Measurements from ENCODE around the gene RUNX1. TPM values are rescaled to one million over a fixed set of nuclear protein-coding genes. Genes with fewer than 3 reads are reported as not detected.
A peak's percentile ranks its signal among the peaks of the same experiment; 100 is the strongest.

Gene RUNX1
- polyA plus RNA-seq, 1 of the 3 experiments (the other 2 are of a cell fraction) = 17.1 TPM

GRCh38 chr21:34965200-34966174 is 83.6 kb downstream of the RUNX1 start:
- no peaks in the 10 kb centered on the region for H3F3A ChIP-seq (replicated peaks; ENCODE audit: insufficient read depth)
- ChIA-PET CTCF (no interaction called here), POLR2A (no interaction called here)
- no peak for DNase-seq
- H3K9me2 ChIP-seq = no peaks in the 10 kb centered on the region
- 0 out of 4 replicates have a peak, but pooled peaks cover 0 to 5% of the 10 kb centered on the region in 2 experiments for H3K4me1 ChIP-seq (ENCODE audit: control insufficient read depth in 1 of 2, insufficient read depth in 2 of 2, low read depth in 1 of 2, low read length in 1 of 2)
- H3K9me3 ChIP-seq = no peaks in the 10 kb centered on the region
- H3K27me3 ChIP-seq (ENCODE audit: insufficient read depth) = no peaks in the 10 kb centered on the region
- H3K9ac ChIP-seq = no peak overlapping the region; the same call in 1 of the 2 replicates
- H4K20me1 ChIP-seq (ENCODE audit: insufficient read depth) = no peaks in the 10 kb centered on the region
- H3K36me3 ChIP-seq (replicated peaks in 1 of 2; ENCODE audit: control insufficient read depth in 1 of 2, insufficient read depth in 2 of 2, low read length in 1 of 2) = no peaks in the 10 kb centered on the region
- 59% methylated on average over 9 of the region's 10 CpGs for WGBS (ENCODE audit: low lambda C conversion rate)
- no peak for TF ChIP-seq NFIC (IDR thresholded peaks at IDR 0.05; ENCODE audit: borderline replicate concordance)
- TF ChIP-seq ELF1 (IDR thresholded peaks at IDR 0.05) = no peak
- TF ChIP-seq TEAD4 (IDR thresholded peaks at IDR 0.05; ENCODE audit: borderline replicate concordance, insufficient read depth) = no peak
- TF ChIP-seq POLR2AphosphoS5 (IDR thresholded peaks at IDR 0.05; ENCODE audit: low read depth, low read length) = no peak
- H2AFZ ChIP-seq (ENCODE audit: low read depth) = 0 out of 2 replicates have a peak overlapping the region, but pooled peaks have one; percentile 31
- H3K4me2 ChIP-seq = peak overlapping the region; percentile 35
- H3K27ac ChIP-seq (ENCODE audit: low read depth in 2 of 2, low read length in 1 of 2) = peak overlapping the region in 1 of 2 experiments; percentile 2; a peak in 1 of 4 replicates
- no peaks in the 10 kb centered on the region for H3K79me2 ChIP-seq (ENCODE audit: insufficient read depth)
- H3K4me3 ChIP-seq (ENCODE audit: low read depth in 2 of 2, low read length in 1 of 2) = no peak overlapping the region

- H3K9me3 ChIP-seq = no peaks in the 10 kb centered on the region
- TF ChIP-seq CHD2 (IDR thresholded peaks at IDR 0.05; ENCODE audit: low read length, partially characterized antibody) (no peak), ELF1 (IDR thresholded peaks at IDR 0.05) (no peak)
- H3K27ac ChIP-seq (ENCODE audit: low read depth in 2 of 2, low read length in 1 of 2) = no peak overlapping the region
- ChIA-PET POLR2A (no interaction called here), CTCF (no interaction called here)
- H3K9me2 ChIP-seq = no peaks in the 10 kb centered on the region
- H3K4me1 ChIP-seq (ENCODE audit: control insufficient read depth in 1 of 2, insufficient read depth in 2 of 2, low read depth in 1 of 2, low read length in 1 of 2) = 0 out of 4 replicates have a peak, but pooled peaks cover 0 to 5% of the 10 kb centered on the region in 2 experiments
- no peaks in the 10 kb centered on the region for H3K79me2 ChIP-seq (ENCODE audit: insufficient read depth)
- no peaks in the 10 kb centered on the region for H3F3A ChIP-seq (replicated peaks; ENCODE audit: insufficient read depth)
- H4K20me1 ChIP-seq (ENCODE audit: insufficient read depth) = no peaks in the 10 kb centered on the region
- no peak overlapping the region for H2AFZ ChIP-seq (ENCODE audit: low read depth)
- 92% methylated on average over 15 of the region's 16 CpGs for WGBS (ENCODE audit: low lambda C conversion rate)
- no peak overlapping the region for H3K9ac ChIP-seq
- no peaks in the 10 kb centered on the region for H3K36me3 ChIP-seq (replicated peaks in 1 of 2; ENCODE audit: control insufficient read depth in 1 of 2, insufficient read depth in 2 of 2, low read length in 1 of 2)
- H3K27me3 ChIP-seq (ENCODE audit: insufficient read depth) = no peaks in the 10 kb centered on the region
- no peak for DNase-seq
- H3K4me2 ChIP-seq = no peak overlapping the region
- H3K4me3 ChIP-seq (ENCODE audit: low read depth in 2 of 2, low read length in 1 of 2) = no peak overlapping the region
Observed at GRCh38 chr21:34962586-34963222, 86.4 kb downstream of the RUNX1 start.

- Histone ChIP-seq H3K27ac (ENCODE audit: low read depth in 2 of 2, low read length in 1 of 2) (no peak overlapping the region), H3K4me3 (ENCODE audit: low read depth in 2 of 2, low read length in 1 of 2) (no peak overlapping the region), H3K36me3 (replicated peaks in 1 of 2; ENCODE audit: control insufficient read depth in 1 of 2, insufficient read depth in 2 of 2, low read length in 1 of 2) (no peaks in the 10 kb centered on the region), H3K4me2 (no peak overlapping the region), H3K9me3 (no peaks in the 10 kb centered on the region), H3K79me2 (ENCODE audit: insufficient read depth) (no peaks in the 10 kb centered on the region), H2AFZ (ENCODE audit: low read depth) (no peak overlapping the region), H3K9ac (no peak overlapping the region), H3K4me1 (ENCODE audit: control insufficient read depth in 1 of 2, insufficient read depth in 2 of 2, low read depth in 1 of 2, low read length in 1 of 2) (0 out of 4 replicates have a peak, but pooled peaks cover 0 to 5% of the 10 kb centered on the region in 2 experiments), H3F3A (replicated peaks; ENCODE audit: insufficient read depth) (no peaks in the 10 kb centered on the region), H3K27me3 (ENCODE audit: insufficient read depth) (no peaks in the 10 kb centered on the region), H4K20me1 (ENCODE audit: insufficient read depth) (no peaks in the 10 kb centered on the region), H3K9me2 (no peaks in the 10 kb centered on the region)
- DNase-seq = no peak
- ChIA-PET POLR2A (no interaction called here), CTCF (no interaction called here)
- no peak for TF ChIP-seq JUND (IDR thresholded peaks at IDR 0.05)
- no peak for TF ChIP-seq PBX3 (IDR thresholded peaks at IDR 0.05)
- no peak for TF ChIP-seq EZH2phosphoT487 (IDR thresholded peaks at IDR 0.05; ENCODE audit: borderline replicate concordance, low read depth)
- no peak for TF ChIP-seq FOXM1 (IDR thresholded peaks at IDR 0.05; ENCODE audit: low read depth)
- no peak for TF ChIP-seq ELF1 (IDR thresholded peaks at IDR 0.05)
- no peak for TF ChIP-seq RCOR1 (IDR thresholded peaks at IDR 0.05; ENCODE audit: low read length)
- TF ChIP-seq MAX (IDR thresholded peaks at IDR 0.05; ENCODE audit: low read depth) = no peak
- no peak for TF ChIP-seq GATA2 (CRISPR knock-in tag; IDR thresholded peaks at IDR 0.05)
- no peak for TF ChIP-seq MEF2A (IDR thresholded peaks at IDR 0.05; ENCODE audit: borderline replicate concordance, low read depth)
- TF ChIP-seq NRF1 (IDR thresholded peaks at IDR 0.05; ENCODE audit: low read depth, low read length) = no peak
- 59% methylated on average over 2 of the region's 2 CpGs for WGBS (ENCODE audit: low lambda C conversion rate)
Observed at GRCh38 chr21:34962136-34962535, 87.0 kb downstream of the RUNX1 start.
